Measurements from ENCODE around the gene TNF.

TNF gene

DNA sequence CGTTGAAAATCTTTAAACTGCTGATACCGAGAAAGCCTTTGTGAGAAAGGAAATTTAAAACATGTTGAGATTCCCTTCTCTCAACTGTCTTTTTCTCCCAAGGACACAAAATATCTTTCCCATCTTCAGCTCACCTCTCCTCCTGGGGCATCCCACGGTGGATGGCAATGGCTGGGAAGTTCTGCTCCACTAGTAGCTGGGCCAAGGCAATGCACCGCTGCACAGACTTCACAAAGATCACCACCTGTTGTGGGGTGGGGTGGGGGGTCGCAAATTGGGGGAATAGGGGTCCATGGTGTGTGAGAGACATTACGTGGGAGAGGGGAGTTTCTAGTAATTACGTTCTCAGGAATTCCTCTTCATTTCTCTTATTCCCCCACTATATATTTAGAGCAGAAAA lies 44.2 kb upstream of the TNF start:
- H3K9ac ChIP-seq (ENCODE audit: low read length) = no peak overlapping the region
- H3K9me2 ChIP-seq (replicated peaks; ENCODE audit: insufficient read depth, low read length) = no peaks in the 10 kb centered on the region
- H3K79me2 ChIP-seq (ENCODE audit: insufficient read depth, low read length) = peaks cover 22% of the 10 kb centered on the region
- no peak overlapping the region for H3K4me3 ChIP-seq (ENCODE audit: insufficient read depth, low read length, poor library complexity, severe bottlenecking)
- H3K9me3 ChIP-seq (ENCODE audit: insufficient read depth, low read length) = no peaks in the 10 kb centered on the region
- TF ChIP-seq, protein P1, sequence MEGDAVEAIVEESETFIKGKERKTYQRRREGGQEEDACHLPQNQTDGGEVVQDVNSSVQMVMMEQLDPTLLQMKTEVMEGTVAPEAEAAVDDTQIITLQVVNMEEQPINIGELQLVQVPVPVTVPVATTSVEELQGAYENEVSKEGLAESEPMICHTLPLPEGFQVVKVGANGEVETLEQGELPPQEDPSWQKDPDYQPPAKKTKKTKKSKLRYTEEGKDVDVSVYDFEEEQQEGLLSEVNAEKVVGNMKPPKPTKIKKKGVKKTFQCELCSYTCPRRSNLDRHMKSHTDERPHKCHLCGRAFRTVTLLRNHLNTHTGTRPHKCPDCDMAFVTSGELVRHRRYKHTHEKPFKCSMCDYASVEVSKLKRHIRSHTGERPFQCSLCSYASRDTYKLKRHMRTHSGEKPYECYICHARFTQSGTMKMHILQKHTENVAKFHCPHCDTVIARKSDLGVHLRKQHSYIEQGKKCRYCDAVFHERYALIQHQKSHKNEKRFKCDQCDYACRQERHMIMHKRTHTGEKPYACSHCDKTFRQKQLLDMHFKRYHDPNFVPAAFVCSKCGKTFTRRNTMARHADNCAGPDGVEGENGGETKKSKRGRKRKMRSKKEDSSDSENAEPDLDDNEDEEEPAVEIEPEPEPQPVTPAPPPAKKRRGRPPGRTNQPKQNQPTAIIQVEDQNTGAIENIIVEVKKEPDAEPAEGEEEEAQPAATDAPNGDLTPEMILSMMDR (IDR thresholded peaks at IDR 0.05; ENCODE audit: insufficient read depth, low read length, poor library complexity, severe bottlenecking) = no peak
- no peak for TF ChIP-seq EZH2phosphoT487 (conservative IDR thresholded peaks at IDR 0.05; ENCODE audit: low read length)
- H3F3A ChIP-seq (ENCODE audit: insufficient read depth) = peaks cover 60% of the 10 kb centered on the region
- H3K36me3 ChIP-seq (ENCODE audit: low read length) = peaks cover 52% of the 10 kb centered on the region
- H4K20me1 ChIP-seq (ENCODE audit: low read depth, low read length) = peaks cover 47% of the 10 kb centered on the region
- no peak overlapping the region for H3K27ac ChIP-seq (ENCODE audit: low read depth, low read length)
- no peak overlapping the region for H3K4me2 ChIP-seq (ENCODE audit: low read depth, low read length, poor library complexity, severe bottlenecking)
- H2AFZ ChIP-seq (ENCODE audit: low read depth, low read length, severe bottlenecking) = no peak overlapping the region
- no peaks in the 10 kb centered on the region for H3K27me3 ChIP-seq (ENCODE audit: low read length)

DNA sequence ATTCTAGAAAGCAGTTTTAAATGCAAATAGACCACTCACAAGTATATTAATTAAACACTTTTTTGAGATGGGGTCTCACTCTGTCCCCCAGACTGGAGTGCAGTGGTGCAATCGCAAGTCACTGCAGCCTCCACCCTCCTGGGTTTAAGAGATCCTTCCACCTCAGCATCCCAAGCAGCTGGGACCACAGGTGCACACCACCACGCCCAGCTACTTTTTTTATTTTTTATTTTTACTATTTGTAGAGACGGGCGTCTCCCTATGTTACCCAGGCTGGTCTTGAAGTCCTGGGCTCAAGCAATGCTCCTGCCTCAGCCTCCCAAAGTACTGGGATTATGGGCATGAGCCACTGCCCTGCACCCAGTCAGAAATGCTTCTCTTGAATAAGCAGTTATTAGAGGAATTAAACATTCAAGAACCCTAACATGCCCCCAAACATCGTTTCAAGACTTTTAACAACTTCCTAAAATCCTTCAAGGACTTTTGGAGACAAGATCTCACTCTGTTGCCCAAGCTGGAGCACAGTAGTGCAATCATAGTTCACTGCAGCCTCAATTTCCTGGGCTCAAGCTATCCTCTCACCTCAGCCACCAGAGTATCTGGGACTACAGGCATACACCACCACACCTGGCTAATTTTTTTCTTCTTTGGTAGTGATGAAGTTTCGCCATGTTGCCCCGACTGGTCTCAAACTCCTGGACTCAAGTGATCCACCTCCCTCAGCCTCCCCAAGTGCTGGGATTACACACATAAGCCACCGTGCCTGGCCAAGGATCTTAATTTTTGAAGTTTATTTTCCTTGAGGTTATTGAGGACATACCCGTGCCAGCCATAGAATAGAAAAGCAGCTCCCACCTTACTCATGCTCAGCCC lies 43.4 kb upstream of the TNF start:
- Histone ChIP-seq H3K27ac (ENCODE audit: low read depth, low read length) (no peak overlapping the region), H3K27me3 (ENCODE audit: low read length) (no peaks in the 10 kb centered on the region), H3K4me3 (ENCODE audit: insufficient read depth, low read length, poor library complexity, severe bottlenecking) (no peak overlapping the region), H3K9ac (ENCODE audit: low read length) (no peak overlapping the region), H4K20me1 (ENCODE audit: low read depth, low read length) (peaks cover 54% of the 10 kb centered on the region), H3F3A (ENCODE audit: insufficient read depth) (peaks cover 62% of the 10 kb centered on the region), H3K4me2 (ENCODE audit: low read depth, low read length, poor library complexity, severe bottlenecking) (no peak overlapping the region), H3K36me3 (ENCODE audit: low read length) (peaks cover 59% of the 10 kb centered on the region), H3K9me2 (replicated peaks; ENCODE audit: insufficient read depth, low read length) (no peaks in the 10 kb centered on the region), H2AFZ (ENCODE audit: low read depth, low read length, severe bottlenecking) (no peak overlapping the region), H3K9me3 (ENCODE audit: insufficient read depth, low read length) (no peaks in the 10 kb centered on the region), H3K79me2 (ENCODE audit: insufficient read depth, low read length) (peaks cover 31% of the 10 kb centered on the region)
- no peak for TF ChIP-seq EZH2phosphoT487 (conservative IDR thresholded peaks at IDR 0.05; ENCODE audit: low read length)
- TF ChIP-seq, protein P1 (IDR thresholded peaks at IDR 0.05; ENCODE audit: insufficient read depth, low read length, poor library complexity, severe bottlenecking) = no peak

DNA sequence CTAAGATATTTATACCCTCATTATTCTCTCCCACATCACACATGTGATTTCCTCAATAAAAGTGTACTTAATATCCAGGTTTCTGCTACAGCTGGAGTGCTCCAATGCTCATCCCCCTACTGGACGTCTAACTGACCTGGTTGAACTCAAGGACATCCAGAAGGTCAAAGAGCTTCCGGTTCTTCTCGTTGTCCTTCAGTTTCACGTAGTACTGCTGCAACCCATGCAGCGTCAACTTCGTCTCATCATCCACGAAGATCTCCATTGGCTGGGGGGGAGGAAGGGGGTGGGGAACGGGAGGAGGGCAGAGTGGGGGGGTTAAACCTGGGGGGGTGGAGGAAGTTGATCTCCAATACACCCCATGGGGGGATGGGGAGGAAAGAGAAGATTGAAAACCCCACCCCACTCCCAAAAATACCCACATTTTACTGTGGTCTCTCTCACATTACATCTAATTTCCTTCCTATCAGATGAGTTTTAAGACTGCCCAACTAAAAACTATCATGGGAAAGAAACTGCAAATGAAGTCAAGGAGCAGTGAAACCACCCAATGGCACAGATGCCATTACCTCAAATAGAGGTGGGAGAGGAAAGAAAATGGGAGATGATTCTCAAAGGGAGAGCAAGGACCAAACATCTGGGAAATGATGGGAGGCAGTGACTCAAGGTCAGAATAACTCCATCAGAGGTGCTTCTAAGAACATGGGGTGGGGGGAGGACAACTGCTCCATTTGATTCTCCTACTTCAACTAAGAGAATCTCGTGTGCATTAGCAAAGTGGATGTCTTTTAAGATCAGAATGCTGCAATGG lies 42.5 kb upstream of the TNF start:
- Histone ChIP-seq H3K4me2 (ENCODE audit: low read depth, low read length, poor library complexity, severe bottlenecking) (no peak overlapping the region), H3K27ac (ENCODE audit: low read depth, low read length) (no peak overlapping the region), H3K36me3 (ENCODE audit: low read length) (peaks cover 66% of the 10 kb centered on the region), H3K27me3 (ENCODE audit: low read length) (no peaks in the 10 kb centered on the region), H4K20me1 (ENCODE audit: low read depth, low read length) (peaks cover 58% of the 10 kb centered on the region), H3K9me2 (replicated peaks; ENCODE audit: insufficient read depth, low read length) (no peaks in the 10 kb centered on the region), H3K4me3 (ENCODE audit: insufficient read depth, low read length, poor library complexity, severe bottlenecking) (no peak overlapping the region), H2AFZ (ENCODE audit: low read depth, low read length, severe bottlenecking) (no peak overlapping the region), H3K9me3 (ENCODE audit: insufficient read depth, low read length) (no peaks in the 10 kb centered on the region), H3F3A (ENCODE audit: insufficient read depth) (peaks cover 57% of the 10 kb centered on the region), H3K9ac (ENCODE audit: low read length) (no peak overlapping the region), H3K79me2 (ENCODE audit: insufficient read depth, low read length) (peaks cover 39% of the 10 kb centered on the region)
- no peak for TF ChIP-seq EZH2phosphoT487 (conservative IDR thresholded peaks at IDR 0.05; ENCODE audit: low read length)
- TF ChIP-seq, protein P1 (IDR thresholded peaks at IDR 0.05; ENCODE audit: insufficient read depth, low read length, poor library complexity, severe bottlenecking) = no peak
